RWPE2 (cell line): Measurements from ENCODE around the gene RGS14.

Experiments used
- ATAC-seq: fragments of 200-7000 bp; cut with Tn5 transposase; 3 replicates; pipeline ENCODE4 v1.9.1; 2021; ENCODE audit warnings: low read depth
- DNase-seq: peaks from one replicate; pipeline ENCODE4 v3.0.0-alpha.2; 2020; ENCODE audit warnings: low spot score
- H3K27ac ChIP-seq: fragments of 450-650 bp; 2 replicates; pipeline ENCODE4 v1.5.1; 2017; ENCODE audit warnings: mild to moderate bottlenecking; ENCODE audit not compliant: poor library complexity, severe bottlenecking
- H3K27me3 ChIP-seq: fragments of 250-450 bp; sonication (Bioruptor Pico); 2 replicates; pipeline ENCODE4 v1.5.1; 2021; ENCODE audit warnings: mild to moderate bottlenecking, moderate library complexity; ENCODE audit not compliant: insufficient read depth, poor library complexity, severe bottlenecking
- H3K36me3 ChIP-seq: fragments of 250-450 bp; sonication (Bioruptor Pico); 2 replicates; pipeline ENCODE4 v1.5.1; 2020; ENCODE audit warnings: low read depth, mild to moderate bottlenecking, moderate library complexity
- H3K4me1 ChIP-seq: fragments of 250-450 bp; sonication (Bioruptor Pico); 2 replicates; pipeline ENCODE4 v1.5.1; 2021; ENCODE audit warnings: mild to moderate bottlenecking, moderate library complexity; ENCODE audit not compliant: insufficient read depth, poor library complexity, severe bottlenecking
- H3K4me3 ChIP-seq: fragments of 250-450 bp; sonication (Bioruptor Pico); 2 replicates; pipeline ENCODE4 v1.5.1; 2021; ENCODE audit warnings: mild to moderate bottlenecking, moderate library complexity; ENCODE audit not compliant: severe bottlenecking
- H3K9me3 ChIP-seq: fragments of 250-450 bp; sonication (Bioruptor Pico); 2 replicates; pipeline ENCODE4 v1.5.1; 2021; ENCODE audit warnings: mild to moderate bottlenecking, moderate library complexity; ENCODE audit not compliant: severe bottlenecking
- TF ChIP-seq, protein P1 (sequence below): fragments of 450-650 bp; IDR thresholded peaks from one replicate; pipeline ENCODE4 v1.5.1; 2017; ENCODE audit warnings: mild to moderate bottlenecking, moderate library complexity; ENCODE audit not compliant: poor library complexity, severe bottlenecking

RGS14 gene

GRCh38 chr5:177334781-177335700, 22.7 kb upstream of the RGS14 start:
- H3K9me3 ChIP-seq, result no peaks in the 10 kb centered on the region
- TF ChIP-seq, protein P1, sequence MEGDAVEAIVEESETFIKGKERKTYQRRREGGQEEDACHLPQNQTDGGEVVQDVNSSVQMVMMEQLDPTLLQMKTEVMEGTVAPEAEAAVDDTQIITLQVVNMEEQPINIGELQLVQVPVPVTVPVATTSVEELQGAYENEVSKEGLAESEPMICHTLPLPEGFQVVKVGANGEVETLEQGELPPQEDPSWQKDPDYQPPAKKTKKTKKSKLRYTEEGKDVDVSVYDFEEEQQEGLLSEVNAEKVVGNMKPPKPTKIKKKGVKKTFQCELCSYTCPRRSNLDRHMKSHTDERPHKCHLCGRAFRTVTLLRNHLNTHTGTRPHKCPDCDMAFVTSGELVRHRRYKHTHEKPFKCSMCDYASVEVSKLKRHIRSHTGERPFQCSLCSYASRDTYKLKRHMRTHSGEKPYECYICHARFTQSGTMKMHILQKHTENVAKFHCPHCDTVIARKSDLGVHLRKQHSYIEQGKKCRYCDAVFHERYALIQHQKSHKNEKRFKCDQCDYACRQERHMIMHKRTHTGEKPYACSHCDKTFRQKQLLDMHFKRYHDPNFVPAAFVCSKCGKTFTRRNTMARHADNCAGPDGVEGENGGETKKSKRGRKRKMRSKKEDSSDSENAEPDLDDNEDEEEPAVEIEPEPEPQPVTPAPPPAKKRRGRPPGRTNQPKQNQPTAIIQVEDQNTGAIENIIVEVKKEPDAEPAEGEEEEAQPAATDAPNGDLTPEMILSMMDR, result no peak
- no peak overlapping the region for H3K4me3 ChIP-seq
- ATAC-seq, result no peak
- no peak overlapping the region for H3K27ac ChIP-seq
- no peaks in the 10 kb centered on the region for H3K4me1 ChIP-seq
- H3K27me3 ChIP-seq, result no peaks in the 10 kb centered on the region
- no peak for DNase-seq
- peaks cover 86% of the 10 kb centered on the region for H3K36me3 ChIP-seq

GRCh38 chr5:177335701-177336065, 22.0 kb upstream of the RGS14 start:
- no peaks in the 10 kb centered on the region for H3K27me3 ChIP-seq
- H3K9me3 ChIP-seq, result no peaks in the 10 kb centered on the region
- ATAC-seq (no peak), DNase-seq (no peak)
- no peak overlapping the region for H3K4me3 ChIP-seq
- no peak overlapping the region for H3K27ac ChIP-seq
- peaks cover 86% of the 10 kb centered on the region for H3K36me3 ChIP-seq
- no peaks in the 10 kb centered on the region for H3K4me1 ChIP-seq
- TF ChIP-seq, protein P1, result no peak

GRCh38 chr5:177336112-177336511, 21.6 kb upstream of the RGS14 start:
- H3K4me1 ChIP-seq, result no peaks in the 10 kb centered on the region
- no peak overlapping the region for H3K4me3 ChIP-seq
- no peak overlapping the region for H3K27ac ChIP-seq
- H3K9me3 ChIP-seq, result no peaks in the 10 kb centered on the region
- DNase-seq (no peak), ATAC-seq (peak; percentile 55)
- no peaks in the 10 kb centered on the region for H3K27me3 ChIP-seq
- H3K36me3 ChIP-seq, result peaks cover 87% of the 10 kb centered on the region
- TF ChIP-seq, protein P1, result peak; percentile 19

DNA sequence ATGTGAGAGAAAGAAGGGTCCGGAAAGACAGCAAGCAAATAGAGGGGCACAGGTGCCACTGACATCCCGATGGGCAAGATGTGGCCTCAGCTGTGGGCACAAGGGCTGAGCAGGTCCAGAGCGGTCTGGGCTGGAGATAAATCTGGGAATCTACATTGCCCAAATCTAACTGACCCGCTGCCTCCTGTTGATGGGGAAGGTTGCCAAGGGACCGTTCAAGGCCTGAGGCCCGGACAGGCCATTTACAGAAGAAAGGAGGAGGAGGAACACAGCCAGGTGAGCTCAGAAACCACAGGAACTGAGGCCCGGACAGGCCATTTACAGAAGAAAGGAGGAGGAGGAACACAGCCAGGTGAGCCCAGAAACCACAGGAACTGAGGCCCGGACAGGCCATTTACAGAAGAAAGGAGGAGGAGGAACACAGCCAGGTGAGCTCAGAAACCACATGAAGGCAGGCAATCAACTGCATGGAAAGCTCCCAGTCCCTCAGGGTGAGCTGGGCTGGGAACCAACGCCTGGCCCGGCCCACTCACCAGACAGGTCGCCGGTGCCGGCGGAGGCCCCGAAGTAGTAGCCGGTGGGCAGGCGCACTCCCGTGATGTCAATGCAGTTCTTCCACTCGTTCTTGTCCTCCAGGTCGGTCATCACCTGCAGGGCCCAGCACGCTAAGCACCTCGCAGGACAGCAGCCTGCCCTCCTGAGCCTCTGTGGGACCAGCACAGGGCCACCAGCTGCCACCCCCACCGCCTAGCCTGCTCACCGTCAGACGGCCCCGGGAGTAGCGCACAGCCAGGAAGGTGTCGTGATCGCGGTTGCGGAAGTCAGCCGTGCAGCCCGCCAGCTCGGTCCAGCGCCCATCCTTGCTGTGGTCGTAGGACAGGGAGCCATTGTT, 20.9 kb upstream of the RGS14 start:
- Histone ChIP-seq H3K27ac (no peak overlapping the region), H3K4me1 (no peaks in the 10 kb centered on the region), H3K4me3 (no peak overlapping the region), H3K36me3 (peaks cover 88% of the 10 kb centered on the region), H3K27me3 (no peaks in the 10 kb centered on the region), H3K9me3 (no peaks in the 10 kb centered on the region)
- ATAC-seq (no peak), DNase-seq (no peak)
- TF ChIP-seq, protein P1, result no peak
